ENCODE results near the gene SCEL. TPM values are rescaled to one million over a fixed set of nuclear protein-coding genes. Genes with fewer than 3 reads are reported as not detected.

The SCEL gene
- total RNA-seq, 2 donors from 2014 or later = 0.35 TPM; not detected in 1

DNA sequence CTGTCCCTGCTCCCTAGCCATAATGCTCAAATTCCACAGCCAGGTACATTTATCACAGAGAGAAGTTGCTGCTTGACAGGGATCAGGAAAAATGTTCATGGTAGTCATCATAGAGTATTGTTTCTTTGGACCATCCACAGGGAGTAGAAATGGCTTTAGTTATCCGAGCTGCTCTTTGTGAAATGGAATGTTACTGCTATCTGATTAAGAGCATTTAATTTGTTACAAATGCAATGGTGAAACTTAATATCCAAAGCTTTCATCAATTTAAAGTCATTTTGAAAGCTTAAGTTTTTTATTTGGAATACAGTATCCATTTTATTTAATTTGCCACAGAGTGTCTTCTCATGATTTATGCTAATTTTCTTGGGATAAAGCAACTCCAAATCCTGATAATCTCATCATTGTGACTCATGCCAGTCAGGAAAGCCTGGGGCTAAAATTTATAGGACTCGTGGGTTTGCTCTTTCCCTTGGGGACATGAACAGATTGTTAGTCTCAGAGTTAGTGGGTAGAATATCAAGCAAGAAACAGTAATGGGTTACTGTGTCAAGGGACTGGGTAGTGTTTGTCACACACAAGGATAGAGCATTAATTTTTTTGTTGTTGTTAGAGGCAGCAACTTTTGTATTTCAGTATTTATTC lies 59.8 kb downstream of the SCEL start:
- H3K4me3 ChIP-seq = no peak overlapping the region
- DNase-seq (ENCODE audit: low spot score) = no peak
- no peak overlapping the region for H3K27ac ChIP-seq
- peaks cover 0 to 6% of the 10 kb centered on the region in 2 donors for H3K9me3 ChIP-seq
- no peaks in the 10 kb centered on the region for H3K36me3 ChIP-seq
- TF ChIP-seq CTCF (IDR thresholded peaks at IDR 0.05) = no peak
- no peaks in the 10 kb centered on the region for H3K27me3 ChIP-seq
- H3K4me1 ChIP-seq = no peaks in the 10 kb centered on the region

DNA sequence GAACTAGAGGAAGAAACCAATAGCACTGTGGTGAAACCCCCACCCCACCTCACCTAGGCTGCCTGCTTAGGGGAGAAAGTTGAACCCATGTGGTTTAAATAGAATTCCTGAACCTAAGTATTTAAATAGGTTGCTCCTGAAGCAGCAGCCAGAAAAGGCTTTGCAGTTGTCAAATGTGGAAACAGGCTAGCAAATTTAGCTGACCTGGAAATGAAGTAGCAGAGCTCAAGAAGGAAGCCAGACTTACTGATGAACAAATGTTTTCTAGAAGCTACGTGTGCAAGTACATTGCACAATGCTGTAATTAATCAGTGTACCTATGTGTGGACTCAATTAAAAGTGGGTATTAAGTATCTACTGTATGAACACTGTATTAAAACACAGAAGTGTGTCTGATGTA lies 61.3 kb downstream of the SCEL start:
- Histone ChIP-seq H3K36me3 (no peaks in the 10 kb centered on the region), H3K27me3 (no peaks in the 10 kb centered on the region), H3K27ac (no peak overlapping the region), H3K4me3 (no peak overlapping the region), H3K4me1 (no peaks in the 10 kb centered on the region), H3K9me3 (no peaks in the 10 kb centered on the region)
- no peak for TF ChIP-seq CTCF (IDR thresholded peaks at IDR 0.05)
- no peak for DNase-seq (ENCODE audit: low spot score)

DNA sequence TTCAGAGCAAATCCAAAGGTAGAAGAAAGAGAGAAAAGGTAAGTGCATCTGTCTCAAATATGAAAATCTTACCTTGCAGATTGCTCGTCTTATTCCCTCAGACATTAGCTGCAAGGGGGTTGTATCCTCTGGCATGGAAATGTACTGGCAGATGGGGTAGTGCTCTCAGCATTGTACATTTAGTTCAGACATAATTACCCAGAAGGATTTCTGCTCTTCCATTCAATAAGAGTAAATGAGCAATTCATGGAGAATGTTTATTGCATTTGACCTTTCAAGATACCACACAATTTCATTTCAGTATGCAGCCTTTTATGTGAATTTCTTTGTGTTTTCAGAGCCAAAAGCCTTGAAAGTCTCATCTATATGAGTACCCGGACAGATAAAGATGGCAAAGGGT lies 63.8 kb downstream of the SCEL start:
- Histone ChIP-seq H3K9me3 (no peaks in the 10 kb centered on the region), H3K4me3 (no peak overlapping the region), H3K36me3 (no peaks in the 10 kb centered on the region), H3K27me3 (no peaks in the 10 kb centered on the region), H3K4me1 (no peaks in the 10 kb centered on the region), H3K27ac (no peak overlapping the region)
- no peak for TF ChIP-seq CTCF (IDR thresholded peaks at IDR 0.05)
- DNase-seq (ENCODE audit: low spot score) = no peak

GRCh38 chr13:77600701-77601100 lies 65.2 kb downstream of the SCEL start:
- H3K4me3 ChIP-seq = no peak overlapping the region
- no peaks in the 10 kb centered on the region for H3K4me1 ChIP-seq
- H3K36me3 ChIP-seq = no peaks in the 10 kb centered on the region
- H3K9me3 ChIP-seq = no peaks in the 10 kb centered on the region
- H3K27me3 ChIP-seq = no peaks in the 10 kb centered on the region
- TF ChIP-seq CTCF (IDR thresholded peaks at IDR 0.05) = no peak
- H3K27ac ChIP-seq = no peak overlapping the region
- no peak for DNase-seq (ENCODE audit: low spot score)

DNA sequence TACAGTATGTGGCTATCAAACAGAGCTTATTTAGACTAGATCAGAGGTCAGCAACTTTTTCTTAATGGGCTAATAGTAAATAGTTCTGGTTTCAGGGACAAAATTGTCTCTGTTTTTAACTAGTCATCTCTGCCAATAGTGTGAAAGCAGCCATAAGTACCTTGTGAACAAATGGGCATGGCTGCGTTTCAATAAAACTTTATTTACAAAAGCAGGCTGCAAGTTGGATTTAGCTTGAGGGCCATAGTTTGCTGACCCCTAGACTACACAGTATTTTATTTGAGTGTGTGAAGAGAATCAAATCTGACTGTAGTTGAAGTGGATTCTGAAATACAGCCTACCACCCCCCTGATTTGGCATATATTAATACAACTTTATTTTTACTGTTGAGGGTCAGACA lies 75.6 kb downstream of the SCEL start:
- Histone ChIP-seq H3K4me1 (no peaks in the 10 kb centered on the region), H3K9me3 (no peaks in the 10 kb centered on the region), H3K27me3 (no peaks in the 10 kb centered on the region), H3K27ac (no peak overlapping the region), H3K4me3 (no peak overlapping the region), H3K36me3 (no peaks in the 10 kb centered on the region)
- no peak for DNase-seq (ENCODE audit: low spot score)
- TF ChIP-seq CTCF (IDR thresholded peaks at IDR 0.05) = no peak

GRCh38 chr13:77616027-77616426 lies 80.5 kb downstream of the SCEL start:
- H3K4me3 ChIP-seq = no peak overlapping the region
- H3K4me1 ChIP-seq = no peaks in the 10 kb centered on the region
- no peak overlapping the region for H3K27ac ChIP-seq
- H3K36me3 ChIP-seq = no peaks in the 10 kb centered on the region
- no peak for TF ChIP-seq CTCF (IDR thresholded peaks at IDR 0.05)
- no peaks in the 10 kb centered on the region for H3K27me3 ChIP-seq
- H3K9me3 ChIP-seq = no peaks in the 10 kb centered on the region
- no peak for DNase-seq (ENCODE audit: low spot score)

All from right atrium auricular region (tissue), 2 donors.